H1 (cell line): ENCODE results near the gene BARX2. TPM values are rescaled to one million over a fixed set of nuclear protein-coding genes. Genes with fewer than 3 reads are reported as not detected.

Experiments used
- CTCF ChIA-PET: fragments of 300-600 bp; sonication (Branson Sonifier 250); formaldehyde crosslinking; loops from one replicate; lab custom pipeline; 2021; ENCODE audit not compliant: partially characterized antibody; lab: Charles Lee
- POLR2A ChIA-PET: fragments of 300-600 bp; sonication (Branson Sonifier 250); formaldehyde crosslinking; loops from one replicate; lab custom pipeline; 2021; ENCODE audit warnings: inconsistent platforms; ENCODE audit not compliant: partially characterized antibody; lab: Charles Lee
- DNase-seq, 2 experiments: peaks; one replicate each; pipeline versions ENCODE4 v3.0.0 to v3.0.0-alpha.2; 2010 to 2022; ENCODE audit warnings: low spot score in 2 of 2, low read depth in 1 of 2, mixed read lengths in 1 of 2
- FAIRE-seq: peaks from 2 replicates; lab custom pipeline; 2011; peaks lifted over from hg19 to GRCh38; lab: Jason Lieb, UNC
- H2AFZ ChIP-seq: 2 replicates; pipeline ENCODE4 v1.8.1; 2012; ENCODE audit warnings: low read length, inconsistent platforms
- H2AK5ac ChIP-seq: 2 replicates; pipeline ENCODE4 v1.6.1; 2013; ENCODE audit warnings: low read depth, low read length
- H2BK120ac ChIP-seq: replicated peaks from 2 replicates; pipeline ENCODE3; 2013; ENCODE audit warnings: low read depth, low read length, inconsistent platforms
- H2BK12ac ChIP-seq: 2 replicates; pipeline ENCODE4 v1.6.1; 2013; ENCODE audit warnings: low read depth, low read length
- H2BK15ac ChIP-seq: 2 replicates; pipeline ENCODE4 v1.6.1; 2013; ENCODE audit warnings: low read length
- H2BK20ac ChIP-seq: 2 replicates; pipeline ENCODE4 v1.6.1; 2013; ENCODE audit warnings: low read length
- H2BK5ac ChIP-seq: 2 replicates; pipeline ENCODE4 v1.6.1; 2013; ENCODE audit warnings: low read depth, low read length
- H3K14ac ChIP-seq: 2 replicates; pipeline ENCODE4 v1.6.1; 2013; ENCODE audit warnings: inconsistent platforms; ENCODE audit not compliant: insufficient read length
- H3K18ac ChIP-seq: 2 replicates; pipeline ENCODE4 v1.6.1; 2013; ENCODE audit warnings: low read length; ENCODE audit errors: extremely low read depth
- H3K23ac ChIP-seq: 2 replicates; pipeline ENCODE4 v1.6.1; 2013; ENCODE audit warnings: inconsistent platforms; ENCODE audit not compliant: insufficient read length
- H3K23me2 ChIP-seq: 2 replicates; pipeline ENCODE4 v1.6.1; 2013; ENCODE audit warnings: low read depth, low read length
- H3K27ac ChIP-seq: 2 replicates; pipeline ENCODE4 v1.6.1; 2011; ENCODE audit warnings: low read depth, low read length, inconsistent platforms
- H3K27me3 ChIP-seq, 4 experiments: replicated peaks in 1 of 4; 1 replicate in 1 of 4; 2 replicates in 3 of 4; pipeline versions ENCODE4 v1.6.1 to v1.8.1; 2011 to 2013; ENCODE audit warnings: low read length in 3 of 4, mild to moderate bottlenecking in 3 of 4, inconsistent platforms in 2 of 4, mixed read lengths in 2 of 4, moderate library complexity in 1 of 4; ENCODE audit not compliant: control insufficient read depth in 3 of 4, insufficient read depth in 3 of 4; ENCODE audit errors: extremely low read depth in 1 of 4
- H3K36me3 ChIP-seq, 4 experiments: 2 replicates each; pipeline versions ENCODE4 v1.6.1 to v1.8.1; 2011 to 2013; ENCODE audit warnings: mild to moderate bottlenecking in 4 of 4, low read length in 3 of 4, moderate library complexity in 2 of 4, control low read depth in 1 of 4, inconsistent platforms in 1 of 4; ENCODE audit not compliant: insufficient read depth in 4 of 4, control insufficient read depth in 2 of 4
- H3K4ac ChIP-seq: replicated peaks from 2 replicates; pipeline ENCODE3; 2013; ENCODE audit warnings: low read length, low read depth, mixed read lengths, inconsistent platforms; ENCODE audit not compliant: insufficient read length
- H3K4me1 ChIP-seq, 4 experiments: replicated peaks in 1 of 4; 1 replicate in 1 of 4; 2 replicates in 3 of 4; pipeline versions ENCODE4 v1.6.1 to v1.8.1; 2011 to 2013; ENCODE audit warnings: low read length in 3 of 4, inconsistent platforms in 2 of 4, mixed read lengths in 1 of 4; ENCODE audit not compliant: insufficient read depth in 4 of 4, control insufficient read depth in 3 of 4
- H3K4me2 ChIP-seq, 2 experiments: 2 replicates each; pipeline versions ENCODE4 v1.6.1 to v1.8.1; 2011 to 2013; ENCODE audit warnings: low read depth in 2 of 2, low read length in 2 of 2, control low read depth in 1 of 2, inconsistent platforms in 1 of 2, mild to moderate bottlenecking in 1 of 2; ENCODE audit not compliant: insufficient read depth in 1 of 2
- H3K4me3 ChIP-seq, 4 experiments: fragments of 200-600, 300-600 bp in 1 of 4; sonication (generic), shearing (Covaris generic), sonication (Bioruptor Twin) in 1 of 4; 2 replicates each; pipeline versions ENCODE4 v1.5.1 to v1.8.1; 2011 to 2016; ENCODE audit warnings: low read length in 4 of 4, low read depth in 3 of 4, control low read depth in 2 of 4, inconsistent platforms in 2 of 4, mild to moderate bottlenecking in 2 of 4, mixed read lengths in 1 of 4, moderate library complexity in 1 of 4; ENCODE audit not compliant: insufficient read depth in 2 of 4; ENCODE audit errors: extremely low read depth in 1 of 4
- H3K56ac ChIP-seq: replicated peaks from 2 replicates; pipeline ENCODE3; 2013; ENCODE audit warnings: low read depth, mild to moderate bottlenecking, mixed read lengths, low read length, inconsistent platforms; ENCODE audit not compliant: insufficient read length
- H3K79me1 ChIP-seq: 2 replicates; pipeline ENCODE4 v1.6.1; 2013; ENCODE audit warnings: low read depth, low read length, control low read depth
- H3K79me2 ChIP-seq, 2 experiments: 2 replicates each; pipeline versions ENCODE4 v1.6.1 to v1.8.1; 2012 to 2013; ENCODE audit warnings: low read length in 2 of 2, mild to moderate bottlenecking in 2 of 2, inconsistent platforms in 1 of 2; ENCODE audit not compliant: insufficient read depth in 2 of 2, control insufficient read depth in 1 of 2
- H3K9ac ChIP-seq, 4 experiments: replicated peaks in 1 of 4; 1 replicate in 1 of 4; 2 replicates in 3 of 4; pipeline versions ENCODE4 v1.6.1 to v1.8.1; 2011 to 2013; ENCODE audit warnings: low read depth in 3 of 4, low read length in 3 of 4, control low read depth in 2 of 4, mild to moderate bottlenecking in 2 of 4, moderate library complexity in 2 of 4, inconsistent platforms in 1 of 4; ENCODE audit errors: extremely low read depth in 1 of 4
- H3K9me3 ChIP-seq, 2 experiments: 2 replicates each; pipeline versions ENCODE4 v1.6.1 to v1.8.1; 2012 to 2013; ENCODE audit warnings: mild to moderate bottlenecking in 2 of 2, moderate library complexity in 2 of 2, control low read depth in 1 of 2, inconsistent platforms in 1 of 2, low read depth in 1 of 2, low read length in 1 of 2, mixed read lengths in 1 of 2; ENCODE audit not compliant: insufficient read depth in 2 of 2
- H4K20me1 ChIP-seq, 2 experiments: replicated peaks in 1 of 2; 2 replicates each; pipeline versions ENCODE3 to v1.8.1; 2011 to 2013; ENCODE audit warnings: inconsistent platforms in 2 of 2, low read length in 2 of 2, mild to moderate bottlenecking in 1 of 2; ENCODE audit not compliant: insufficient read depth in 2 of 2, control insufficient read depth in 1 of 2
- H4K5ac ChIP-seq: 2 replicates; pipeline ENCODE4 v1.6.1; 2013; ENCODE audit warnings: low read length, low read depth, mixed read lengths, inconsistent platforms; ENCODE audit not compliant: insufficient read length
- H4K8ac ChIP-seq: 2 replicates; pipeline ENCODE4 v1.8.0; 2013; ENCODE audit warnings: mild to moderate bottlenecking, moderate library complexity, low read length, inconsistent platforms; ENCODE audit not compliant: insufficient read depth; ENCODE audit errors: extremely low read depth
- H4K91ac ChIP-seq: replicated peaks from 2 replicates; pipeline ENCODE3; 2013; ENCODE audit warnings: low read length, mixed read lengths, inconsistent platforms; ENCODE audit not compliant: insufficient read length
- BRCA1 ChIP-seq: IDR thresholded peaks from 2 replicates; pipeline ENCODE4 v1.6.1; 2012; ENCODE audit warnings: low read depth, low read length, improper control_type of control experiment
- CTCF ChIP-seq, 3 experiments: IDR thresholded peaks; 1 replicate in 2 of 3; 2 replicates in 1 of 3; pipeline versions ENCODE4 v1.5.1 to v1.6.1; 2011; ENCODE audit warnings: low read length in 3 of 3, mild to moderate bottlenecking in 3 of 3, inconsistent platforms in 2 of 3, low read depth in 1 of 3, moderate library complexity in 1 of 3; ENCODE audit not compliant: insufficient read depth in 1 of 3; ENCODE audit errors: control extremely low read depth in 1 of 3
- GABPA ChIP-seq: IDR thresholded peaks from 2 replicates; pipeline ENCODE4 v1.6.1; 2011; ENCODE audit warnings: mild to moderate bottlenecking, low read length, moderate library complexity, borderline replicate concordance; ENCODE audit not compliant: insufficient read depth
- JUND ChIP-seq: IDR thresholded peaks from 2 replicates; pipeline ENCODE4 v1.6.1; 2011; ENCODE audit warnings: mild to moderate bottlenecking, improper control_type of control experiment, low read length
- RAD21 ChIP-seq, 2 experiments: IDR thresholded peaks in 1 of 2; conservative IDR thresholded peaks in 1 of 2; 2 replicates each; pipeline ENCODE4 v1.6.1; 2011; ENCODE audit warnings: low read depth in 2 of 2, low read length in 2 of 2, improper control_type of control experiment in 1 of 2, inconsistent platforms in 1 of 2, mild to moderate bottlenecking in 1 of 2, moderate library complexity in 1 of 2
- RXRA ChIP-seq: IDR thresholded peaks from 2 replicates; pipeline ENCODE4 v1.6.1; 2011; ENCODE audit warnings: low read depth, mild to moderate bottlenecking, low read length, moderate library complexity; ENCODE audit not compliant: insufficient read depth
- SAP30 ChIP-seq: fragments of 300-600 bp; sonication (generic); IDR thresholded peaks from 2 replicates; pipeline ENCODE4 v1.7.1; 2012; ENCODE audit warnings: low read length, moderate library complexity, mild to moderate bottlenecking, inconsistent platforms; ENCODE audit not compliant: insufficient read depth, insufficient replicate concordance
- SIX5 ChIP-seq: IDR thresholded peaks from 2 replicates; pipeline ENCODE4 v1.6.1; 2011; ENCODE audit warnings: mild to moderate bottlenecking, low read depth, low read length
- TEAD4 ChIP-seq: IDR thresholded peaks from 2 replicates; pipeline ENCODE4 v1.6.1; 2012; ENCODE audit warnings: low read depth, low read length, inconsistent platforms, mixed read lengths
- WGBS, 2 experiments: shearing (Covaris generic) in 1 of 2; methylation state at CpG; one replicate each; pipeline versions ENCODE4 v1.1.6 to v1.1.7; 2013 to 2015; ENCODE audit warnings: low lambda C conversion rate in 2 of 2, mixed read lengths in 2 of 2, inconsistent platforms in 1 of 2, low coverage in 1 of 2, missing lambda C conversion rate in 1 of 2; ENCODE audit not compliant: insufficient replicate concordance in 2 of 2, insufficient coverage in 1 of 2, insufficient read length in 1 of 2; ENCODE audit errors: extremely low coverage in 1 of 2, missing lambda C conversion rate in 1 of 2; 5-methylcytosine and 5-hydroxymethylcytosine counted together
- polyA plus RNA-seq, 7 experiments: library from polyadenylated mRNA; depleted of rRNA in 3 of 7; stranded (reverse) in 5 of 7; unstranded in 2 of 7; fragments of >200 nt in 5 of 7; fragments of 200-250 nt in 2 of 7; gene quantifications; 1 replicate in 5 of 7; 2 replicates in 1 of 7; 4 replicates in 1 of 7; pipeline versions ENCODE4 v1.2.1 to v1.2.3, GENCODE V29; 2011 to 2013; ENCODE audit warnings: missing spikeins in 2 of 7, mixed read lengths in 2 of 7
- total RNA-seq: library from RNA; stranded (reverse); fragmentation: NEBNext Ultra II Directional; extraction: Animal tissue kit (Norgen Biotek cat#: 25700); gene quantifications from 2 replicates; pipeline ENCODE4 v1.2.1, GENCODE V29; 2021
- TF ChIP-seq, protein P1 (sequence below): IDR thresholded peaks from 2 replicates; pipeline ENCODE4 v1.6.1; 2012; ENCODE audit warnings: inconsistent platforms

Gene BARX2
- total and polyA plus RNA-seq, 2 of the 8 experiments (the other 6 are each of a cell fraction or from before 2014, with no cell fraction given): not detected

DNA sequence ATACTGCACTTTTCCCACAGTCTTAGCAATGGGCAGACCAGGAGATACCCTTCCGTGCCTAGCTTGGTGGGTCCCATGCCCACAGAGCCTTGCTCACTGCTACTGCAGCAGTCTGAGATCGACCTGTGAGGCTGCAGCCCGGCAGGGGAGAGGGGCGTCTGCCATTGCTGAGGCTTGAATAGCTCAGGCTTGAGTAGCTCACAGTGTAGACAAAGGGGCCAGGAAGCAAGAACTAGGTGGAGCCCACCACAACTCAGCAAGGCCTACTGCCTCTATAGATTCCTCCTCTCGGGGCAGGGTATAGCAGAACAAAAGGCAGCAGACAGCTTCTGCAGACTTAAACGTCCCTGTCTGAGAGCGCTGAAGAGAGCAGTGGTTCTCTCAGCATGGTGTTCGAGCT is 118.1 kb downstream of the BARX2 start:
- H4K5ac ChIP-seq: no peak overlapping the region
- no peak overlapping the region for H3K4ac ChIP-seq
- no peak overlapping the region for H3K4me3 ChIP-seq
- no peak overlapping the region for H3K14ac ChIP-seq
- no peak overlapping the region for H3K27ac ChIP-seq
- no peak overlapping the region for H3K56ac ChIP-seq
- no peak overlapping the region for H4K91ac ChIP-seq
- FAIRE-seq (no peak), DNase-seq (no peak)
- no peak overlapping the region for H3K23ac ChIP-seq
- H3K36me3 ChIP-seq: no peaks in the 10 kb centered on the region
- H3K9ac ChIP-seq: no peak overlapping the region
- H3K9me3 ChIP-seq: no peaks in the 10 kb centered on the region; a peak in 1 of 4 replicates
- H4K20me1 ChIP-seq: no peaks in the 10 kb centered on the region
- H2BK5ac ChIP-seq: no peak overlapping the region
- no peak overlapping the region for H2BK20ac ChIP-seq
- H4K8ac ChIP-seq: no peak overlapping the region
- no peaks in the 10 kb centered on the region for H3K27me3 ChIP-seq
- no peak overlapping the region for H3K18ac ChIP-seq
- no peaks in the 10 kb centered on the region for H3K79me1 ChIP-seq
- H2BK120ac ChIP-seq: no peak overlapping the region
- ChIA-PET CTCF (interaction anchor here (1.0 to 1.2 kb wide), 2 partner anchors 22 to 255 kb away, joined by 3 read pairs; no protein-coding TSS in a partner anchor), POLR2A (no interaction called here)
- no peaks in the 10 kb centered on the region for H3K79me2 ChIP-seq
- WGBS, 2 experiments: 84% methylated on average over 8 of the region's 8 CpGs; no CpG with 5 or more reads in 1 of the 2 experiments
- no peak overlapping the region for H2BK12ac ChIP-seq
- H2AK5ac ChIP-seq: no peak overlapping the region
- H2BK15ac ChIP-seq: no peak overlapping the region
- H3K4me2 ChIP-seq: no peak overlapping the region
- no peaks in the 10 kb centered on the region for H3K4me1 ChIP-seq
- no peaks in the 10 kb centered on the region for H3K23me2 ChIP-seq
- H2AFZ ChIP-seq: no peak overlapping the region
- TF ChIP-seq, protein P1, sequence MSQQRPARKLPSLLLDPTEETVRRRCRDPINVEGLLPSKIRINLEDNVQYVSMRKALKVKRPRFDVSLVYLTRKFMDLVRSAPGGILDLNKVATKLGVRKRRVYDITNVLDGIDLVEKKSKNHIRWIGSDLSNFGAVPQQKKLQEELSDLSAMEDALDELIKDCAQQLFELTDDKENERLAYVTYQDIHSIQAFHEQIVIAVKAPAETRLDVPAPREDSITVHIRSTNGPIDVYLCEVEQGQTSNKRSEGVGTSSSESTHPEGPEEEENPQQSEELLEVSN: no peak
- TF ChIP-seq RXRA (no peak), GABPA (no peak), SAP30 (no peak), RAD21 (IDR thresholded peaks at IDR 0.05 in 1 of 2, conservative IDR thresholded peaks at IDR 0.05 in 1 of 2; ENCODE audit: low read depth in 2 of 2, low read length in 2 of 2) (no peak), CTCF (IDR thresholded peaks at IDR 0.05; ENCODE audit: control extremely low read depth in 1 of 3, insufficient read depth in 1 of 3, low read depth in 1 of 3, low read length in 3 of 3) (no peak), BRCA1 (no peak), JUND (no peak), TEAD4 (no peak), SIX5 (no peak)
